HCT116 (cell line): Measurements from ENCODE around the gene RMND5A. TPM values are rescaled to one million over a fixed set of nuclear protein-coding genes. Genes with fewer than 3 reads are reported as not detected.

ENCODE experiments used
- ATAC-seq: fragments of 200-7000 bp; cut with Tn5 transposase; 2 replicates; pipeline ENCODE4 v1.9.1; 2020; ENCODE audit warnings: mild to moderate bottlenecking, moderate library complexity
- BruUV-seq: library from RNA; stranded (reverse); fragments of 400-500 nt; replicated peaks from 2 replicates; lab custom pipeline; 2021; lab: Mats Ljungman, UMichigan
- CTCF ChIA-PET: fragments of 300-600 bp; sonication (Branson Sonifier 250); formaldehyde crosslinking; loops from one replicate; lab custom pipeline; 2021; ENCODE audit warnings: antibody characterized with exemption; lab: Charles Lee
- POLR2A ChIA-PET: fragments of 300-600, 350-600 bp; sonication (Branson Sonifier 250); formaldehyde crosslinking; loops from one replicate; lab custom pipeline; 2021; ENCODE audit warnings: antibody characterized with exemption; lab: Charles Lee
- RAD21 ChIA-PET, 2 experiments: fragments of 300-600 bp; sonication (Branson Sonifier 250); formaldehyde crosslinking; loops; one replicate each; lab custom pipeline; 2023; ENCODE audit warnings: low total read pairs in 2 of 2; ENCODE audit not compliant: uncharacterized antibody in 2 of 2, unreplicated experiment in 2 of 2, low non-redundant PET in 1 of 2; lab: Charles Lee
- DNase-seq: peaks from one replicate; pipeline ENCODE4 v3.0.0-alpha.2; 2010; ENCODE audit warnings: low read depth, low spot score
- H2AFZ ChIP-seq: fragments of 200-600 bp; shearing (Covaris generic), sonication (generic); 2 replicates; pipeline ENCODE4 v1.6.1; 2017; ENCODE audit warnings: low read depth, mixed run types, mixed read lengths, antibody characterized with exemption, low read length; ENCODE audit not compliant: poor library complexity, severe bottlenecking
- H3K27ac ChIP-seq: 2 replicates; pipeline ENCODE4 v1.5.1; 2012; ENCODE audit warnings: low read depth, low read length
- H3K27me3 ChIP-seq: fragments of 200-600 bp; sonication (generic); 2 replicates; pipeline ENCODE4 v1.6.1; 2016; ENCODE audit warnings: mixed run types, low read length, mixed read lengths; ENCODE audit not compliant: insufficient read depth
- H3K36me3 ChIP-seq, 2 experiments: fragments of 200-500 bp in 1 of 2; fragments of 200-600 bp in 1 of 2; sonication (Bioruptor generic) in 1 of 2; sonication (generic) in 1 of 2; 2 replicates each; pipeline versions ENCODE4 v1.5.1 to v1.6.1; 2014 to 2016; ENCODE audit warnings: low read length in 2 of 2, inconsistent platforms in 1 of 2, mixed read lengths in 1 of 2, mixed run types in 1 of 2; ENCODE audit not compliant: insufficient read depth in 2 of 2, control insufficient read depth in 1 of 2
- H3K4me1 ChIP-seq, 2 experiments: fragments of 200-600 bp in 1 of 2; sonication (generic) in 1 of 2; 2 replicates each; pipeline versions ENCODE4 v1.5.1 to v1.6.1; 2012 to 2017; ENCODE audit warnings: low read length in 2 of 2, inconsistent platforms in 1 of 2, mild to moderate bottlenecking in 1 of 2, mixed read lengths in 1 of 2, mixed run types in 1 of 2, moderate library complexity in 1 of 2; ENCODE audit not compliant: insufficient read depth in 2 of 2, control insufficient read depth in 1 of 2
- H3K4me2 ChIP-seq: fragments of 200-600 bp; sonication (generic); 2 replicates; pipeline ENCODE4 v1.6.1; 2017; ENCODE audit warnings: mixed run types, low read length, mixed read lengths
- H3K4me3 ChIP-seq, 2 experiments: fragments of 200-600 bp in 1 of 2; sonication (generic) in 1 of 2; replicated peaks in 1 of 2; 2 replicates each; pipeline ENCODE4 v1.5.1; 2011 to 2016; ENCODE audit warnings: low read length in 2 of 2, control low read depth in 1 of 2, low read depth in 1 of 2, mild to moderate bottlenecking in 1 of 2, mixed read lengths in 1 of 2, mixed run types in 1 of 2
- H3K79me2 ChIP-seq: fragments of 200-600 bp; sonication (generic); 2 replicates; pipeline ENCODE4 v1.6.1; 2017; ENCODE audit warnings: mild to moderate bottlenecking, mixed run types, low read length, moderate library complexity, mixed read lengths; ENCODE audit not compliant: insufficient read depth
- H3K9ac ChIP-seq: fragments of 200-600 bp; sonication (generic); 2 replicates; pipeline ENCODE4 v1.6.1; 2016; ENCODE audit warnings: low read length, mixed read lengths
- H3K9me2 ChIP-seq: fragments of 200-600 bp; sonication (generic), shearing (Covaris generic); 2 replicates; pipeline ENCODE4 v1.6.1; 2017; ENCODE audit warnings: mixed run types, mild to moderate bottlenecking, moderate library complexity; ENCODE audit not compliant: insufficient read depth
- H3K9me3 ChIP-seq, 2 experiments: fragments of 200-500 bp in 1 of 2; fragments of 200-600 bp in 1 of 2; sonication (Bioruptor generic) in 1 of 2; sonication (generic) in 1 of 2; 2 replicates each; pipeline ENCODE4 v1.6.1; 2014 to 2017; ENCODE audit warnings: low read length in 2 of 2, mixed read lengths in 2 of 2, inconsistent platforms in 1 of 2, low read depth in 1 of 2, mild to moderate bottlenecking in 1 of 2, mixed run types in 1 of 2, moderate library complexity in 1 of 2; ENCODE audit not compliant: control insufficient read depth in 1 of 2, insufficient read depth in 1 of 2
- H4K20me1 ChIP-seq: fragments of 200-600 bp; sonication (generic), shearing (Covaris generic); 2 replicates; pipeline ENCODE4 v1.6.1; 2017; ENCODE audit warnings: mixed run types, mild to moderate bottlenecking, moderate library complexity; ENCODE audit not compliant: insufficient read depth
- EGR1 ChIP-seq: IDR thresholded peaks from 2 replicates; pipeline ENCODE4 v1.6.1; 2012; ENCODE audit warnings: low read depth
- EZH2phosphoT487 ChIP-seq: fragments of 200-600 bp; IDR thresholded peaks from 2 replicates; pipeline ENCODE4 v1.6.1; 2018; ENCODE audit warnings: antibody characterized with exemption, borderline replicate concordance
- FOSL1 ChIP-seq: IDR thresholded peaks from 2 replicates; pipeline ENCODE4 v1.6.1; 2012; ENCODE audit warnings: low read depth
- POLR2A ChIP-seq: IDR thresholded peaks from 2 replicates; pipeline ENCODE4 v1.7.0; 2011; ENCODE audit warnings: borderline replicate concordance; ENCODE audit not compliant: insufficient read depth, insufficient read length; ENCODE audit errors: extremely low read depth
- RAD21 ChIP-seq: IDR thresholded peaks from 2 replicates; pipeline ENCODE4 v1.6.1; 2012; ENCODE audit warnings: low read depth, mild to moderate bottlenecking
- SRF ChIP-seq: IDR thresholded peaks from 2 replicates; pipeline ENCODE4 v1.6.1; 2012; ENCODE audit warnings: low read depth
- YY1 ChIP-seq: IDR thresholded peaks from 2 replicates; pipeline ENCODE4 v1.6.1; 2011; ENCODE audit warnings: low read length, low read depth, moderate library complexity, mild to moderate bottlenecking; ENCODE audit not compliant: insufficient replicate concordance; ENCODE audit errors: extremely low read depth
- ZFX ChIP-seq: fragments of 450-650 bp; IDR thresholded peaks from 2 replicates; pipeline ENCODE4 v1.6.1; 2017
- intact Hi-C: fragments of 100-400 bp; cut with micrococcal nuclease; formaldehyde crosslinking; loops from 2 replicates; pipeline ENCODE4 v1.10.0; 2022
- total RNA-seq: library from RNA; stranded (reverse); gene quantifications from one replicate; pipeline ENCODE4 v1.2.1, GENCODE V29; 2021; ENCODE audit not compliant: unreplicated experiment
- TF ChIP-seq, protein P1 (sequence below): IDR thresholded peaks from 2 replicates; pipeline ENCODE4 v1.6.1; 2012; ENCODE audit warnings: low read depth
- TF ChIP-seq, protein P2 (sequence below): IDR thresholded peaks from 2 replicates; pipeline ENCODE4 v1.6.1; 2011; ENCODE audit warnings: mild to moderate bottlenecking, low read length, moderate library complexity; ENCODE audit not compliant: insufficient replicate concordance; ENCODE audit errors: extremely low read depth

The RMND5A gene
- total RNA-seq, 1 experiment from 2014 or later, result 32.4 TPM

DNA sequence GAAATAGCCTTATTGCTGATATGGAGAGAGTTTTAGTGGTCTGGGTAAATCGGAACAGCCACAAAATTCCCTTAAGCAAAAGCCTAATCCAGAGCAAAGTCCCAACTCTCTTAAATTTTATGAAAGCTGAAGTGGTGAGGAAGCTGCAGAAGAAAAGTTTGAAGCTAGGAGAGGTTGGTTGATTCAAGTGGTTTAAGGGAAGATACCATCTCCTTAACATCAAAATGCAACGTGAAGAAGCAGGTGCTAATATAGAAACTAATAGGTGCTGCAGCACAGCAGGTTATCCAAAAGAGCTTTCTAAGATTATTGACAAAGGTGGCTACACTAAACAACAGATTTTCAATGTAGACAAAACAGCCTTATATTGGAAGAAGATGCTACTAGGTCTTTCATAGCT is 98.9 kb downstream of the RMND5A start:
- DNase-seq (no peak), ATAC-seq (no peak)
- H2AFZ ChIP-seq, result no peak overlapping the region
- H3K36me3 ChIP-seq, result no peaks in the 10 kb centered on the region
- intact Hi-C loops, result no loop called here
- no peaks in the 10 kb centered on the region for H3K9me3 ChIP-seq
- no peaks in the 10 kb centered on the region for H3K9me2 ChIP-seq
- RAD21 ChIA-PET, result no interaction called here
- H3K4me1 ChIP-seq, result no peaks in the 10 kb centered on the region
- no TSS peak for BruUV-seq
- H3K79me2 ChIP-seq, result no peaks in the 10 kb centered on the region
- CTCF ChIA-PET, result no interaction called here
- H4K20me1 ChIP-seq, result no peaks in the 10 kb centered on the region
- TF ChIP-seq SRF (no peak), YY1 (no peak), ZFX (no peak), EGR1 (no peak), RAD21 (no peak), POLR2A (no peak), EZH2phosphoT487 (no peak), FOSL1 (no peak)
- TF ChIP-seq, protein P1, sequence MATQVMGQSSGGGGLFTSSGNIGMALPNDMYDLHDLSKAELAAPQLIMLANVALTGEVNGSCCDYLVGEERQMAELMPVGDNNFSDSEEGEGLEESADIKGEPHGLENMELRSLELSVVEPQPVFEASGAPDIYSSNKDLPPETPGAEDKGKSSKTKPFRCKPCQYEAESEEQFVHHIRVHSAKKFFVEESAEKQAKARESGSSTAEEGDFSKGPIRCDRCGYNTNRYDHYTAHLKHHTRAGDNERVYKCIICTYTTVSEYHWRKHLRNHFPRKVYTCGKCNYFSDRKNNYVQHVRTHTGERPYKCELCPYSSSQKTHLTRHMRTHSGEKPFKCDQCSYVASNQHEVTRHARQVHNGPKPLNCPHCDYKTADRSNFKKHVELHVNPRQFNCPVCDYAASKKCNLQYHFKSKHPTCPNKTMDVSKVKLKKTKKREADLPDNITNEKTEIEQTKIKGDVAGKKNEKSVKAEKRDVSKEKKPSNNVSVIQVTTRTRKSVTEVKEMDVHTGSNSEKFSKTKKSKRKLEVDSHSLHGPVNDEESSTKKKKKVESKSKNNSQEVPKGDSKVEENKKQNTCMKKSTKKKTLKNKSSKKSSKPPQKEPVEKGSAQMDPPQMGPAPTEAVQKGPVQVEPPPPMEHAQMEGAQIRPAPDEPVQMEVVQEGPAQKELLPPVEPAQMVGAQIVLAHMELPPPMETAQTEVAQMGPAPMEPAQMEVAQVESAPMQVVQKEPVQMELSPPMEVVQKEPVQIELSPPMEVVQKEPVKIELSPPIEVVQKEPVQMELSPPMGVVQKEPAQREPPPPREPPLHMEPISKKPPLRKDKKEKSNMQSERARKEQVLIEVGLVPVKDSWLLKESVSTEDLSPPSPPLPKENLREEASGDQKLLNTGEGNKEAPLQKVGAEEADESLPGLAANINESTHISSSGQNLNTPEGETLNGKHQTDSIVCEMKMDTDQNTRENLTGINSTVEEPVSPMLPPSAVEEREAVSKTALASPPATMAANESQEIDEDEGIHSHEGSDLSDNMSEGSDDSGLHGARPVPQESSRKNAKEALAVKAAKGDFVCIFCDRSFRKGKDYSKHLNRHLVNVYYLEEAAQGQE, result no peak
- TF ChIP-seq, protein P2, sequence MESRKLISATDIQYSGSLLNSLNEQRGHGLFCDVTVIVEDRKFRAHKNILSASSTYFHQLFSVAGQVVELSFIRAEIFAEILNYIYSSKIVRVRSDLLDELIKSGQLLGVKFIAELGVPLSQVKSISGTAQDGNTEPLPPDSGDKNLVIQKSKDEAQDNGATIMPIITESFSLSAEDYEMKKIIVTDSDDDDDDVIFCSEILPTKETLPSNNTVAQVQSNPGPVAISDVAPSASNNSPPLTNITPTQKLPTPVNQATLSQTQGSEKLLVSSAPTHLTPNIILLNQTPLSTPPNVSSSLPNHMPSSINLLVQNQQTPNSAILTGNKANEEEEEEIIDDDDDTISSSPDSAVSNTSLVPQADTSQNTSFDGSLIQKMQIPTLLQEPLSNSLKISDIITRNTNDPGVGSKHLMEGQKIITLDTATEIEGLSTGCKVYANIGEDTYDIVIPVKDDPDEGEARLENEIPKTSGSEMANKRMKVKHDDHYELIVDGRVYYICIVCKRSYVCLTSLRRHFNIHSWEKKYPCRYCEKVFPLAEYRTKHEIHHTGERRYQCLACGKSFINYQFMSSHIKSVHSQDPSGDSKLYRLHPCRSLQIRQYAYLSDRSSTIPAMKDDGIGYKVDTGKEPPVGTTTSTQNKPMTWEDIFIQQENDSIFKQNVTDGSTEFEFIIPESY, result no peak
- no peak overlapping the region for H3K9ac ChIP-seq
- no peak overlapping the region for H3K4me3 ChIP-seq
- no peaks in the 10 kb centered on the region for H3K27me3 ChIP-seq
- no peak overlapping the region for H3K4me2 ChIP-seq
- H3K27ac ChIP-seq, result no peak overlapping the region
- POLR2A ChIA-PET, result no interaction called here
